ENCODE data around the gene ZBTB18. TPM values are rescaled to one million over a fixed set of nuclear protein-coding genes. Genes with fewer than 3 reads are reported as not detected.

Gene ZBTB18
- total RNA-seq, 2 experiments from 2014 or later = 8.2 TPM

GRCh38 chr1:244096066-244096610 is 45.1 kb downstream of the ZBTB18 start:
- peaks cover 2% of the 10 kb centered on the region for H3K9me3 Mint-ChIP-seq
- no peak overlapping the region for H3K4me3 Mint-ChIP-seq
- peaks cover 2% of the 10 kb centered on the region for H3K27me3 Mint-ChIP-seq
- no peaks in the 10 kb centered on the region for H3K36me3 Mint-ChIP-seq (ENCODE audit: low read depth)
- ChIA-PET POLR2A (no interaction called here), CTCF (no interaction called here)
- H3K27ac Mint-ChIP-seq = no peak overlapping the region
- peaks cover 15% of the 10 kb centered on the region for H3K4me1 Mint-ChIP-seq (ENCODE audit: low read depth)
- DNase-seq = no peak
- intact Hi-C loops (cut with micrococcal nuclease) = no loop called here
- TF ChIP-seq, protein P1, sequence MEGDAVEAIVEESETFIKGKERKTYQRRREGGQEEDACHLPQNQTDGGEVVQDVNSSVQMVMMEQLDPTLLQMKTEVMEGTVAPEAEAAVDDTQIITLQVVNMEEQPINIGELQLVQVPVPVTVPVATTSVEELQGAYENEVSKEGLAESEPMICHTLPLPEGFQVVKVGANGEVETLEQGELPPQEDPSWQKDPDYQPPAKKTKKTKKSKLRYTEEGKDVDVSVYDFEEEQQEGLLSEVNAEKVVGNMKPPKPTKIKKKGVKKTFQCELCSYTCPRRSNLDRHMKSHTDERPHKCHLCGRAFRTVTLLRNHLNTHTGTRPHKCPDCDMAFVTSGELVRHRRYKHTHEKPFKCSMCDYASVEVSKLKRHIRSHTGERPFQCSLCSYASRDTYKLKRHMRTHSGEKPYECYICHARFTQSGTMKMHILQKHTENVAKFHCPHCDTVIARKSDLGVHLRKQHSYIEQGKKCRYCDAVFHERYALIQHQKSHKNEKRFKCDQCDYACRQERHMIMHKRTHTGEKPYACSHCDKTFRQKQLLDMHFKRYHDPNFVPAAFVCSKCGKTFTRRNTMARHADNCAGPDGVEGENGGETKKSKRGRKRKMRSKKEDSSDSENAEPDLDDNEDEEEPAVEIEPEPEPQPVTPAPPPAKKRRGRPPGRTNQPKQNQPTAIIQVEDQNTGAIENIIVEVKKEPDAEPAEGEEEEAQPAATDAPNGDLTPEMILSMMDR (IDR thresholded peaks at IDR 0.05) = no peak
- no peak for ATAC-seq

GRCh38 chr1:244096691-244097090 is 45.6 kb downstream of the ZBTB18 start:
- peaks cover 20% of the 10 kb centered on the region for H3K4me1 Mint-ChIP-seq (ENCODE audit: low read depth)
- peaks cover 2% of the 10 kb centered on the region for H3K27me3 Mint-ChIP-seq
- ChIA-PET POLR2A (no interaction called here), CTCF (no interaction called here)
- TF ChIP-seq, protein P1 (IDR thresholded peaks at IDR 0.05) = no peak
- peaks cover 2% of the 10 kb centered on the region for H3K9me3 Mint-ChIP-seq
- intact Hi-C loops (cut with micrococcal nuclease) = no loop called here
- DNase-seq (no peak), ATAC-seq (no peak)
- H3K4me3 Mint-ChIP-seq = no peak overlapping the region
- no peak overlapping the region for H3K27ac Mint-ChIP-seq
- H3K36me3 Mint-ChIP-seq (ENCODE audit: low read depth) = no peaks in the 10 kb centered on the region

DNA sequence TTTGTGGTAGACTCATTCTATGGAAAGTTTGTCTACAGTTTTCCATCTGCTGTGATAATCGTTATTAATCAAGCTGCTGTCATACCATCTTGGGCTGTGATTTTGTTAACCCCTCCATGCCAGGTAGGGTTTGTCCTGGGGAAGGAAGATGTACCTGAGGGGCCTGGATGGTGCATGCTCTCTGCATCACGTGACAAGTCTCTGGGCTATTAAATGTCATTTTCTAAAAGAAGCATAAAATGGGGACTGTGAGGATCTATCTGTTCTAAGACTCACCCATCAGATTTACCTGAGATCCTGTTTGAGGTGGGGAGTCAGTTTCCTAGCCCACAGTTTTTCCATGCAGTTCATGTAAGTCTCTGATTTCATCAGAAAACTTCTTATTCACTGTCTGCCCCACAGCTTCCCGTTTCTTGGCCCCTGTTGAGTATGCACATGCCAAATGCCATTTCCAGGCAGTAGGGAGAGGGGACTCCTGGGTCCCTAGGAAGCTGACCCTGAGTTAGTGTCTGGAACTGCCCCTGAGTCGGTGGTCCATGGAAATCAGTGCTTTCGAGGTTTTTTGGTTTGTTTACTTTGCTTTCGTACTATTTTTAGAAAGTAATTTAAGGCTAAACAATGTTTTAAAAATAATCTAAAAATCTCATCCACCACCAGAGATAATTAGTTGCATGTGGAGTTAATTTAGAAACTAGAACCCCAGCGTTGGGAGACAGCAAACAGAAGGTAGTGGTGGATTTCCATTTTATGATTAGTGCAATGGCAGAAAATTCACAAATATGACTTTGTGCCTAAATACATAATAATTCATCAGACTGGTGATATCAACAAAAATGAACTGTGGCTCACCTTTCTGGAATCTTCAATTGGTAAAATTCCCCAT is 46.7 kb downstream of the ZBTB18 start:
- ChIA-PET POLR2A (no interaction called here), CTCF (no interaction called here)
- no peak overlapping the region for H3K27ac Mint-ChIP-seq
- peaks cover 2% of the 10 kb centered on the region for H3K27me3 Mint-ChIP-seq
- ATAC-seq (peak; percentile 34), DNase-seq (no peak)
- H3K4me3 Mint-ChIP-seq = no peak overlapping the region
- peaks cover 2% of the 10 kb centered on the region for H3K9me3 Mint-ChIP-seq
- peaks cover 20% of the 10 kb centered on the region for H3K4me1 Mint-ChIP-seq (ENCODE audit: low read depth)
- intact Hi-C loops (cut with micrococcal nuclease) = no loop called here
- no peaks in the 10 kb centered on the region for H3K36me3 Mint-ChIP-seq (ENCODE audit: low read depth)
- TF ChIP-seq, protein P1 (IDR thresholded peaks at IDR 0.05) = no peak

DNA sequence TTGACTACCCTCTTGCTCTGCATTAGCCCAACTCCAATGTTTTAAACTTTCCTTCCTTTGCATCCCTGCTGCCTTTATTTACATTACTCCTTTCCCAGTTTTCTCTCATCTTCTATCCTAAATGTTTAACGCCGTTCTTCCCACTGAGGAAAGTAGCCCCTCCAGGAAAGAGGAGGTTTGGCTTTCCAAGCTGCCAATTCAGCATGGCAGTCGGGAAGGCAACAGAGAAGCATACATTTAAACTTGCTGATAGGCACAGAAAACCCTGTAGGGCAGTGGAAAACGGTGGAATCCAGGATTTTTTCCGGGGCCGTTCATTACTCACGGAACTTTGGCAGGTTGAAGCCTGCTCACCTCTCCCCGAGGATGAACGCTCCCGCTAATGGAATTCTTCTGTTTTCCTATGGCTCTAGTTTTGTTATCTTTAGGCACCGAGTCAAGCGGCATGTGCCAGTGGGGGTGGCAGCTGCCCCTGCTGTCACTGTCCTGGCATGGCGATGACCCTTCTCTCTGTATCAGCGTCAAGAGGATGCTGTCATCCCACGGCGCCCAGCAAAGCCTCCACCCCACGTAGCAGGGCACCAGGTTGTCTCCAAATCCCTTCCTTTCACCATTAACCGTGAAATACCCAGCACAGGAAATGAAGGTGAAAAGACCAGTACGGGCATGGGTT is 48.3 kb downstream of the ZBTB18 start:
- H3K9me3 Mint-ChIP-seq = peaks cover 2% of the 10 kb centered on the region
- H3K4me1 Mint-ChIP-seq (ENCODE audit: low read depth) = peaks cover 20% of the 10 kb centered on the region
- H3K27me3 Mint-ChIP-seq = peaks cover 2% of the 10 kb centered on the region
- ChIA-PET CTCF (no interaction called here), POLR2A (no interaction called here)
- TF ChIP-seq, protein P1 (IDR thresholded peaks at IDR 0.05) = no peak
- H3K4me3 Mint-ChIP-seq = no peak overlapping the region
- DNase-seq (no peak), ATAC-seq (no peak)
- no peak overlapping the region for H3K27ac Mint-ChIP-seq
- intact Hi-C loops (cut with micrococcal nuclease) = no loop called here
- H3K36me3 Mint-ChIP-seq (ENCODE audit: low read depth) = no peaks in the 10 kb centered on the region

GRCh38 chr1:244100276-244100675 is 49.2 kb downstream of the ZBTB18 start:
- no peak for DNase-seq
- Mint-ChIP-seq H3K9me3 (peaks cover 2% of the 10 kb centered on the region), H3K36me3 (ENCODE audit: low read depth) (no peaks in the 10 kb centered on the region), H3K4me3 (no peak overlapping the region), H3K4me1 (ENCODE audit: low read depth) (peaks cover 20% of the 10 kb centered on the region), H3K27me3 (peaks cover 3% of the 10 kb centered on the region), H3K27ac (no peak overlapping the region)
- no peak for ATAC-seq
- ChIA-PET CTCF (no interaction called here), POLR2A (no interaction called here)
- TF ChIP-seq, protein P1 (IDR thresholded peaks at IDR 0.05) = no peak
- intact Hi-C loops (cut with micrococcal nuclease) = no loop called here
